ENCODE data around the gene PGC.

GRCh38 chr6:41694815-41695526, 52.2 kb downstream of the PGC start:
- TF ChIP-seq CTCF (IDR thresholded peaks at IDR 0.05) (no peak), POLR2A (IDR thresholded peaks at IDR 0.05) (no peak)
